HEK293 (cell line): ENCODE data around the gene CDC42EP1.
"Not testable (repeated sequence)": the region's sequence is repeated elsewhere in the genome, so short reads cannot be mapped to it uniquely, and the experiment has no call there.

Experiments
- CTCF ChIA-PET: fragments of 350-600 bp; formaldehyde crosslinking; extraction: SDS; loops from one replicate; lab custom pipeline; 2021; ENCODE audit warnings: antibody characterized with exemption; lab: Yijun Ruan, JAX
- POLR2A ChIA-PET: fragments of 300-600 bp; formaldehyde crosslinking; extraction: SDS; loops from one replicate; lab custom pipeline; 2020; ENCODE audit warnings: antibody characterized with exemption, inconsistent platforms; lab: Yijun Ruan, JAX
- H3K27ac ChIP-seq: fragments of 200-500 bp; sonication (Bioruptor generic); 2 replicates; pipeline ENCODE4 v1.5.1; 2014; ENCODE audit warnings: low read depth, low read length, control low read depth, inconsistent platforms; ENCODE audit errors: extremely low read depth
- H3K36me3 ChIP-seq, 2 experiments: fragments of 200-500 bp in 1 of 2; sonication (Bioruptor generic) in 1 of 2; 1 replicate in 1 of 2; 2 replicates in 1 of 2; pipeline ENCODE4 v1.5.1; 2014 to 2017; ENCODE audit warnings: inconsistent platforms in 2 of 2, low read length in 2 of 2; ENCODE audit not compliant: control insufficient read depth in 2 of 2, insufficient read depth in 1 of 2
- H3K4me1 ChIP-seq: fragments of 200-500 bp; sonication (Bioruptor generic); 2 replicates; pipeline ENCODE4 v1.5.1; 2014; ENCODE audit warnings: mild to moderate bottlenecking, low read length, inconsistent platforms; ENCODE audit not compliant: control insufficient read depth, insufficient read depth
- H3K4me3 ChIP-seq: 2 replicates; pipeline ENCODE4 v1.5.1; 2011; ENCODE audit warnings: low read depth, mild to moderate bottlenecking, control low read depth, low read length, moderate library complexity
- H3K9me3 ChIP-seq: fragments of 200-500 bp; sonication (Bioruptor generic); 2 replicates; pipeline ENCODE4 v1.5.1; 2014; ENCODE audit warnings: low read depth, low read length, inconsistent platforms; ENCODE audit not compliant: control insufficient read depth, insufficient read depth
- BCL11B ChIP-seq: fragments of 450-650 bp; formaldehyde crosslinking; IDR thresholded peaks from 2 replicates; pipeline ENCODE4 v1.5.1; 2016; ENCODE audit warnings: low read depth, missing biosample characterization, missing genetic modification characterization
- FEZF1 ChIP-seq: fragments of 450-650 bp; formaldehyde crosslinking; IDR thresholded peaks from 2 replicates; pipeline ENCODE4 v1.5.1; 2016; ENCODE audit warnings: missing biosample characterization, missing genetic modification characterization
- MYNN ChIP-seq: fragments of 450-650 bp; formaldehyde crosslinking; IDR thresholded peaks from 2 replicates; pipeline ENCODE4 v1.5.1; 2016; ENCODE audit warnings: missing biosample characterization, missing genetic modification characterization, borderline replicate concordance
- RBAK ChIP-seq: fragments of 450-650 bp; formaldehyde crosslinking; IDR thresholded peaks from 2 replicates; pipeline ENCODE4 v1.5.1; 2016; ENCODE audit warnings: missing biosample characterization, missing genetic modification characterization
- ZBTB26 ChIP-seq: fragments of 450-650 bp; formaldehyde crosslinking; optimal IDR thresholded peaks from 2 replicates; pipeline ENCODE3; 2016; ENCODE audit warnings: missing biosample characterization, mild to moderate bottlenecking, missing genetic modification characterization
- ZNF121 ChIP-seq: fragments of 450-650 bp; formaldehyde crosslinking; IDR thresholded peaks from 2 replicates; pipeline ENCODE4 v1.5.1; 2016; ENCODE audit warnings: missing biosample characterization, missing genetic modification characterization
- ZNF138 ChIP-seq: fragments of 450-650 bp; formaldehyde crosslinking; IDR thresholded peaks from 2 replicates; pipeline ENCODE4 v1.5.1; 2016; ENCODE audit warnings: missing biosample characterization, missing genetic modification characterization, borderline replicate concordance
- ZNF341 ChIP-seq: fragments of 450-650 bp; formaldehyde crosslinking; IDR thresholded peaks from 2 replicates; pipeline ENCODE4; 2016; ENCODE audit warnings: low read depth, missing biosample characterization, missing genetic modification characterization
- ZNF362 ChIP-seq: fragments of 450-650 bp; formaldehyde crosslinking; IDR thresholded peaks from 2 replicates; pipeline ENCODE4 v1.5.1; 2016; ENCODE audit warnings: missing biosample characterization, missing genetic modification characterization
- ZNF426 ChIP-seq: fragments of 450-650 bp; formaldehyde crosslinking; IDR thresholded peaks from 2 replicates; pipeline ENCODE4 v1.5.1; 2017; ENCODE audit warnings: missing biosample characterization, missing genetic modification characterization, mild to moderate bottlenecking, inconsistent platforms, moderate library complexity
- ZNF501 ChIP-seq: fragments of 450-650 bp; formaldehyde crosslinking; IDR thresholded peaks from 2 replicates; pipeline ENCODE4 v1.5.1; 2016; ENCODE audit warnings: missing biosample characterization, missing genetic modification characterization
- ZNF555 ChIP-seq: fragments of 450-650 bp; formaldehyde crosslinking; conservative IDR thresholded peaks from 2 replicates; pipeline ENCODE4 v1.5.1; 2017; ENCODE audit warnings: missing biosample characterization, mild to moderate bottlenecking, missing genetic modification characterization, inconsistent platforms
- ZNF621 ChIP-seq: fragments of 450-650 bp; formaldehyde crosslinking; IDR thresholded peaks from 2 replicates; pipeline ENCODE4 v1.5.1; 2017; ENCODE audit warnings: missing biosample characterization, missing genetic modification characterization
- ZNF623 ChIP-seq: fragments of 450-650 bp; formaldehyde crosslinking; IDR thresholded peaks from 2 replicates; pipeline ENCODE4 v1.5.1; 2016; ENCODE audit warnings: missing biosample characterization, missing genetic modification characterization
- ZNF701 ChIP-seq: fragments of 450-650 bp; formaldehyde crosslinking; IDR thresholded peaks from 2 replicates; pipeline ENCODE4 v1.5.1; 2016; ENCODE audit warnings: missing biosample characterization, missing genetic modification characterization
- ZNF704 ChIP-seq: fragments of 450-650 bp; formaldehyde crosslinking; IDR thresholded peaks from 2 replicates; pipeline ENCODE4 v1.5.1; 2016; ENCODE audit warnings: missing biosample characterization, missing genetic modification characterization
- ZNF76 ChIP-seq: fragments of 450-650 bp; formaldehyde crosslinking; IDR thresholded peaks from 2 replicates; pipeline ENCODE4; 2016; ENCODE audit warnings: low read depth, missing biosample characterization, missing genetic modification characterization, borderline replicate concordance
- ZSCAN23 ChIP-seq: fragments of 450-650 bp; formaldehyde crosslinking; IDR thresholded peaks from 2 replicates; pipeline ENCODE4 v1.5.1; 2016; ENCODE audit warnings: missing biosample characterization, missing genetic modification characterization
- ZSCAN4 ChIP-seq: fragments of 450-650 bp; formaldehyde crosslinking; IDR thresholded peaks from 2 replicates; pipeline ENCODE4 v1.5.1; 2017; ENCODE audit warnings: missing biosample characterization, missing genetic modification characterization

CDC42EP1 gene

GRCh38 chr22:37526376-37526775, 33.9 kb upstream of the CDC42EP1 start (continued):
- TF ChIP-seq ZNF501, result no peak
- no peak for TF ChIP-seq ZBTB26 (tag by site-specific recombination)
- no peak for TF ChIP-seq ZNF121 (tag by site-specific recombination)
- no peak for TF ChIP-seq ZNF701
- TF ChIP-seq ZNF621 (tag by site-specific recombination), result no peak
- TF ChIP-seq ZSCAN4, result no peak
- no peak for TF ChIP-seq ZNF623 (tag by site-specific recombination)
- TF ChIP-seq ZNF362 (tag by site-specific recombination), result no peak
- no peak for TF ChIP-seq ZSCAN23 (tag by site-specific recombination)
- TF ChIP-seq ZNF426 (tag by site-specific recombination), result no peak

GRCh38 chr22:37527081-37527752, 33.1 kb upstream of the CDC42EP1 start:
- not testable (repeated sequence) for H3K4me3 ChIP-seq, H3K36me3 ChIP-seq, H3K27ac ChIP-seq, H3K4me1 ChIP-seq, H3K9me3 ChIP-seq
- TF ChIP-seq ZNF121 (tag by site-specific recombination) (peak; percentile 81), ZNF341 (tag by site-specific recombination) (peak; percentile 76)
- TF ChIP-seq, all 188 proteins: peak for 2; not testable (repeated sequence) for 186
- ChIA-PET CTCF (interaction anchor here (0.6 to 3.3 kb wide), 8 partner anchors 12 to 290 kb away, joined by 3 to 31 read pairs (median 6); no protein-coding TSS in a partner anchor), POLR2A (interaction anchor here (0.7 kb wide), 1 partner anchor 38 kb away, joined by 3 read pairs; no protein-coding TSS in a partner anchor)

GRCh38 chr22:37527952-37528351, 32.3 kb upstream of the CDC42EP1 start:
- not testable (repeated sequence) for H3K4me3 ChIP-seq, H3K4me1 ChIP-seq, H3K36me3 ChIP-seq, H3K27ac ChIP-seq, H3K9me3 ChIP-seq
- CTCF ChIA-PET, result interaction anchor here (0.6 to 3.3 kb wide), 10 partner anchors 8 to 289 kb away, joined by 3 to 31 read pairs (median 4); no protein-coding TSS in a partner anchor
- POLR2A ChIA-PET, result interaction anchor here (0.5 kb wide), 1 partner anchor 129 kb away, joined by 3 read pairs; no protein-coding TSS in a partner anchor

- Histone ChIP-seq H3K4me3 (no peak overlapping the region), H3K9me3 (no peaks in the 10 kb centered on the region), H3K4me1 (peaks cover 5% of the 10 kb centered on the region), H3K36me3 (no peaks in the 10 kb centered on the region), H3K27ac (no peak overlapping the region)
- ChIA-PET CTCF (interaction anchor here (0.6 to 3.3 kb wide), 6 partner anchors 9 to 212 kb away, joined by 3 to 31 read pairs (median 7); partner anchors contain the start of gene CDC42EP1), POLR2A (interaction anchor here (1.3 kb wide), 1 partner anchor 79 kb away, joined by 3 read pairs; the partner anchor contains the start of gene GGA1)
- TF ChIP-seq RBAK (tag by site-specific recombination), result no peak
- no peak for TF ChIP-seq ZNF76 (tag by site-specific recombination)
- no peak for TF ChIP-seq FEZF1 (tag by site-specific recombination)
- no peak for TF ChIP-seq ZNF138 (tag by site-specific recombination)
- no peak for TF ChIP-seq BCL11B (tag by site-specific recombination)
- no peak for TF ChIP-seq ZNF704 (tag by site-specific recombination)
- TF ChIP-seq ZNF555 (tag by site-specific recombination), result no peak
- TF ChIP-seq MYNN (tag by site-specific recombination), result no peak
Measured at GRCh38 chr22:37529652-37530345, 30.5 kb upstream of the CDC42EP1 start.
